K562 (cell line): ENCODE measurements around the gene PLEKHM3. TPM values are rescaled to one million over a fixed set of nuclear protein-coding genes. Genes with fewer than 3 reads are reported as not detected.

Source experiments
- AFF4 ChIP-seq: sonication (generic); formaldehyde crosslinking; IDR thresholded peaks from 2 replicates; pipeline ENCODE4 v1.8.0; 2023; ENCODE audit warnings: mild to moderate bottlenecking, missing genetic modification reagents
- U2AF1 ChIP-seq: fragments of 200-400 bp; formaldehyde crosslinking; optimal IDR thresholded peaks from 2 replicates; pipeline ENCODE3; 2017; ENCODE audit warnings: mild to moderate bottlenecking, low read depth, low read length, moderate library complexity
- ZFPM2 ChIP-seq: fragments of 250-450 bp; sonication (Bioruptor Pico); IDR thresholded peaks from 2 replicates; pipeline ENCODE4 v1.5.1; 2022; ENCODE audit warnings: mild to moderate bottlenecking
- ZNF175 ChIP-seq: fragments of 200-800 bp; sonication (Bioruptor generic); IDR thresholded peaks from 2 replicates; pipeline ENCODE4 v1.6.1; 2016; ENCODE audit warnings: low read depth, mild to moderate bottlenecking, missing genetic modification characterization, missing compliant biosample characterization
- ZNF212 ChIP-seq: fragments of 450-650 bp; formaldehyde crosslinking; IDR thresholded peaks from 2 replicates; pipeline ENCODE4 v1.4.0; 2020; ENCODE audit warnings: mild to moderate bottlenecking
- ZNF280A ChIP-seq: fragments of 450-650 bp; IDR thresholded peaks from 2 replicates; pipeline ENCODE4 v1.6.1; 2018; ENCODE audit warnings: mild to moderate bottlenecking, low read depth; ENCODE audit not compliant: partially characterized antibody
- polyA plus RNA-seq, 8 experiments: library from polyadenylated mRNA; depleted of rRNA in 4 of 8; stranded (reverse) in 5 of 8; unstranded in 3 of 8; fragments of >200 nt; fragmentation: Nextera tagmentation in 2 of 8; fragmentation: Illumina TruSeq in 1 of 8; extraction: Ambion mirVana in 2 of 8; extraction: Trizol in 1 of 8; gene quantifications; 2 replicates each; pipeline versions ENCODE4 v1.2.1 to v1.2.3, GENCODE V29; 2011 to 2014; ENCODE audit warnings: inconsistent platforms in 1 of 8, missing spikeins in 1 of 8
- total RNA-seq, 7 experiments: library from RNA; depleted of rRNA in 6 of 7; stranded (reverse); fragments of >200 nt in 6 of 7; fragmentation: Illumina TruSeq in 2 of 7; extraction: Trizol in 2 of 7; gene quantifications; 2 replicates each; pipeline versions ENCODE4 v1.2.1 to v1.2.3, GENCODE V29; 2011 to 2021; ENCODE audit warnings: low replicate concordance in 1 of 7
- TF ChIP-seq, protein P1 (sequence below): IDR thresholded peaks from 3 replicates; pipeline ENCODE4 v1.6.1; 2011; ENCODE audit warnings: borderline replicate concordance, mild to moderate bottlenecking; ENCODE audit not compliant: insufficient read length, insufficient read depth
- TF ChIP-seq, protein P2 (sequence below): fragments of 200-800 bp; sonication (Bioruptor generic); IDR thresholded peaks from 2 replicates; pipeline ENCODE4 v1.6.1; 2016; ENCODE audit warnings: missing genetic modification characterization, missing compliant biosample characterization
- TF ChIP-seq, protein P3 (sequence below): fragments of 450-650 bp; conservative IDR thresholded peaks from 2 replicates; pipeline ENCODE4 v1.6.1; 2016; ENCODE audit warnings: missing genetic modification characterization, low read depth, mild to moderate bottlenecking, control low read depth, missing compliant biosample characterization

The PLEKHM3 gene
- total and polyA plus RNA-seq, 9 of the 15 experiments (the other 6 are each of a cell fraction or from before 2014, with no cell fraction given) = 0.24 to 1.6 (median 1.0) TPM

- no peak for TF ChIP-seq AFF4 (CRISPR knock-in tag)
- no peak for TF ChIP-seq ZNF212 (CRISPR knock-in tag)
- no peak for TF ChIP-seq ZNF280A
- TF ChIP-seq, protein P1, sequence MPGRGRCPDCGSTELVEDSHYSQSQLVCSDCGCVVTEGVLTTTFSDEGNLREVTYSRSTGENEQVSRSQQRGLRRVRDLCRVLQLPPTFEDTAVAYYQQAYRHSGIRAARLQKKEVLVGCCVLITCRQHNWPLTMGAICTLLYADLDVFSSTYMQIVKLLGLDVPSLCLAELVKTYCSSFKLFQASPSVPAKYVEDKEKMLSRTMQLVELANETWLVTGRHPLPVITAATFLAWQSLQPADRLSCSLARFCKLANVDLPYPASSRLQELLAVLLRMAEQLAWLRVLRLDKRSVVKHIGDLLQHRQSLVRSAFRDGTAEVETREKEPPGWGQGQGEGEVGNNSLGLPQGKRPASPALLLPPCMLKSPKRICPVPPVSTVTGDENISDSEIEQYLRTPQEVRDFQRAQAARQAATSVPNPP = no peak
- TF ChIP-seq, protein P2, sequence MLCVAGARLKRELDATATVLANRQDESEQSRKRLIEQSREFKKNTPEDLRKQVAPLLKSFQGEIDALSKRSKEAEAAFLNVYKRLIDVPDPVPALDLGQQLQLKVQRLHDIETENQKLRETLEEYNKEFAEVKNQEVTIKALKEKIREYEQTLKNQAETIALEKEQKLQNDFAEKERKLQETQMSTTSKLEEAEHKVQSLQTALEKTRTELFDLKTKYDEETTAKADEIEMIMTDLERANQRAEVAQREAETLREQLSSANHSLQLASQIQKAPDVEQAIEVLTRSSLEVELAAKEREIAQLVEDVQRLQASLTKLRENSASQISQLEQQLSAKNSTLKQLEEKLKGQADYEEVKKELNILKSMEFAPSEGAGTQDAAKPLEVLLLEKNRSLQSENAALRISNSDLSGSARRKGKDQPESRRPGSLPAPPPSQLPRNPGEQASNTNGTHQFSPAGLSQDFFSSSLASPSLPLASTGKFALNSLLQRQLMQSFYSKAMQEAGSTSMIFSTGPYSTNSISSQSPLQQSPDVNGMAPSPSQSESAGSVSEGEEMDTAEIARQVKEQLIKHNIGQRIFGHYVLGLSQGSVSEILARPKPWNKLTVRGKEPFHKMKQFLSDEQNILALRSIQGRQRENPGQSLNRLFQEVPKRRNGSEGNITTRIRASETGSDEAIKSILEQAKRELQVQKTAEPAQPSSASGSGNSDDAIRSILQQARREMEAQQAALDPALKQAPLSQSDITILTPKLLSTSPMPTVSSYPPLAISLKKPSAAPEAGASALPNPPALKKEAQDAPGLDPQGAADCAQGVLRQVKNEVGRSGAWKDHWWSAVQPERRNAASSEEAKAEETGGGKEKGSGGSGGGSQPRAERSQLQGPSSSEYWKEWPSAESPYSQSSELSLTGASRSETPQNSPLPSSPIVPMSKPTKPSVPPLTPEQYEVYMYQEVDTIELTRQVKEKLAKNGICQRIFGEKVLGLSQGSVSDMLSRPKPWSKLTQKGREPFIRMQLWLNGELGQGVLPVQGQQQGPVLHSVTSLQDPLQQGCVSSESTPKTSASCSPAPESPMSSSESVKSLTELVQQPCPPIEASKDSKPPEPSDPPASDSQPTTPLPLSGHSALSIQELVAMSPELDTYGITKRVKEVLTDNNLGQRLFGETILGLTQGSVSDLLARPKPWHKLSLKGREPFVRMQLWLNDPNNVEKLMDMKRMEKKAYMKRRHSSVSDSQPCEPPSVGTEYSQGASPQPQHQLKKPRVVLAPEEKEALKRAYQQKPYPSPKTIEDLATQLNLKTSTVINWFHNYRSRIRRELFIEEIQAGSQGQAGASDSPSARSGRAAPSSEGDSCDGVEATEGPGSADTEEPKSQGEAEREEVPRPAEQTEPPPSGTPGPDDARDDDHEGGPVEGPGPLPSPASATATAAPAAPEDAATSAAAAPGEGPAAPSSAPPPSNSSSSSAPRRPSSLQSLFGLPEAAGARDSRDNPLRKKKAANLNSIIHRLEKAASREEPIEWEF (CRISPR knock-in tag) = no peak
- TF ChIP-seq, protein P3, sequence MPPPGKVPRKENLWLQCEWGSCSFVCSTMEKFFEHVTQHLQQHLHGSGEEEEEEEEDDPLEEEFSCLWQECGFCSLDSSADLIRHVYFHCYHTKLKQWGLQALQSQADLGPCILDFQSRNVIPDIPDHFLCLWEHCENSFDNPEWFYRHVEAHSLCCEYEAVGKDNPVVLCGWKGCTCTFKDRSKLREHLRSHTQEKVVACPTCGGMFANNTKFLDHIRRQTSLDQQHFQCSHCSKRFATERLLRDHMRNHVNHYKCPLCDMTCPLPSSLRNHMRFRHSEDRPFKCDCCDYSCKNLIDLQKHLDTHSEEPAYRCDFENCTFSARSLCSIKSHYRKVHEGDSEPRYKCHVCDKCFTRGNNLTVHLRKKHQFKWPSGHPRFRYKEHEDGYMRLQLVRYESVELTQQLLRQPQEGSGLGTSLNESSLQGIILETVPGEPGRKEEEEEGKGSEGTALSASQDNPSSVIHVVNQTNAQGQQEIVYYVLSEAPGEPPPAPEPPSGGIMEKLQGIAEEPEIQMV (tag) = no peak
- TF ChIP-seq ZFPM2 (CRISPR knock-in tag) = no peak
- TF ChIP-seq ZNF175 (CRISPR knock-in tag) = no peak
- TF ChIP-seq U2AF1 = no peak
Observed at GRCh38 chr2:207782238-207783030, 242.9 kb downstream of the PLEKHM3 start (continued).
